Small intestine (tissue), 7 donors: ENCODE measurements around the gene BCO2. TPM values are rescaled to one million over a fixed set of nuclear protein-coding genes. Genes with fewer than 3 reads are reported as not detected.

Source experiments
- DNase-seq, 2 donors: peaks; one replicate each; pipeline versions ENCODE4 v3.0.0 to v3.0.0-alpha.2; 2013
- FAIRE-seq: peaks from 2 replicates; lab custom pipeline; 2012; peaks lifted over from hg19 to GRCh38; lab: Jason Lieb, UNC
- H3K27ac ChIP-seq, 3 donors: one replicate each; pipeline ENCODE4 v1.5.1; 2013; ENCODE audit warnings: low read length in 2 of 3, mild to moderate bottlenecking in 2 of 3, control low read depth in 1 of 3, inconsistent platforms in 1 of 3, low read depth in 1 of 3, moderate library complexity in 1 of 3
- H3K27me3 ChIP-seq, 3 donors: one replicate each; pipeline ENCODE4 v1.6.1; 2013; ENCODE audit warnings: low read length in 3 of 3, inconsistent platforms in 1 of 3; ENCODE audit not compliant: control insufficient read depth in 3 of 3, insufficient read depth in 3 of 3
- H3K36me3 ChIP-seq, 3 donors: one replicate each; pipeline ENCODE4 v1.6.1; 2013; ENCODE audit warnings: low read length in 3 of 3, inconsistent platforms in 1 of 3, low read depth in 1 of 3, mild to moderate bottlenecking in 1 of 3, moderate library complexity in 1 of 3; ENCODE audit not compliant: control insufficient read depth in 3 of 3, insufficient read depth in 2 of 3
- H3K4me1 ChIP-seq, 3 donors: one replicate each; pipeline ENCODE4 v1.6.1; 2013; ENCODE audit warnings: low read length in 2 of 3, inconsistent platforms in 1 of 3, low read depth in 1 of 3, mild to moderate bottlenecking in 1 of 3, moderate library complexity in 1 of 3; ENCODE audit not compliant: control insufficient read depth in 3 of 3, insufficient read depth in 2 of 3
- H3K4me3 ChIP-seq, 3 donors: one replicate each; pipeline ENCODE4 v1.5.1; 2013; ENCODE audit warnings: low read length in 3 of 3, control low read depth in 1 of 3, inconsistent platforms in 1 of 3, low read depth in 1 of 3, mild to moderate bottlenecking in 1 of 3, moderate library complexity in 1 of 3
- H3K9me3 ChIP-seq, 2 donors: one replicate each; pipeline ENCODE4 v1.6.1; 2013; ENCODE audit warnings: low read depth in 1 of 2, low read length in 1 of 2; ENCODE audit not compliant: control insufficient read depth in 2 of 2, insufficient read depth in 1 of 2
- WGBS, 3 donors: extraction: QIAGEN DNeasy Blood & Tissue Kit; methylation state at CpG; one replicate each; pipeline ENCODE4 v1.1.7; 2013; 5-methylcytosine and 5-hydroxymethylcytosine counted together
- polyA plus RNA-seq, 4 donors: library from polyadenylated mRNA; stranded (reverse) in 3 of 4; unstranded in 1 of 4; fragments of 200-250 nt in 3 of 4; fragments of 120-200 nt in 1 of 4; gene quantifications; one replicate each; pipeline versions ENCODE4 v1.2.1 to v1.2.3, GENCODE V29; 2013
- donor health status: healthy with polysubstance abuse.
- donor health status: control.
- donor health status: control.
- donor health status: Bipolar disorder and iron deficiency.
- donor health status: healthy.

The BCO2 gene
- polyA plus RNA-seq, 4 donors = 1.1 to 11.6 (median 7.6) TPM

GRCh38 chr11:112215621-112216020 is 40.3 kb downstream of the BCO2 start:
- no peak overlapping the region for H3K4me3 ChIP-seq
- peaks cover 0 to 2% (median 0%) of the 10 kb centered on the region in 3 donors for H3K4me1 ChIP-seq
- WGBS, 3 donors = 89 to 96% (median 90%) methylated on average over 6 of the region's 6 CpGs
- H3K9me3 ChIP-seq = no peaks in the 10 kb centered on the region
- no peak for FAIRE-seq
- no peaks in the 10 kb centered on the region for H3K36me3 ChIP-seq
- no peak overlapping the region for H3K27ac ChIP-seq
- no peaks in the 10 kb centered on the region for H3K27me3 ChIP-seq
- DNase-seq = no peak

GRCh38 chr11:112216561-112217105 is 41.3 kb downstream of the BCO2 start:
- 27 to 64% (median 35%) methylated on average over 1 of the region's 1 CpG for WGBS, 3 donors
- H3K4me1 ChIP-seq = peaks cover 0 to 2% (median 0%) of the 10 kb centered on the region in 3 donors

DNA sequence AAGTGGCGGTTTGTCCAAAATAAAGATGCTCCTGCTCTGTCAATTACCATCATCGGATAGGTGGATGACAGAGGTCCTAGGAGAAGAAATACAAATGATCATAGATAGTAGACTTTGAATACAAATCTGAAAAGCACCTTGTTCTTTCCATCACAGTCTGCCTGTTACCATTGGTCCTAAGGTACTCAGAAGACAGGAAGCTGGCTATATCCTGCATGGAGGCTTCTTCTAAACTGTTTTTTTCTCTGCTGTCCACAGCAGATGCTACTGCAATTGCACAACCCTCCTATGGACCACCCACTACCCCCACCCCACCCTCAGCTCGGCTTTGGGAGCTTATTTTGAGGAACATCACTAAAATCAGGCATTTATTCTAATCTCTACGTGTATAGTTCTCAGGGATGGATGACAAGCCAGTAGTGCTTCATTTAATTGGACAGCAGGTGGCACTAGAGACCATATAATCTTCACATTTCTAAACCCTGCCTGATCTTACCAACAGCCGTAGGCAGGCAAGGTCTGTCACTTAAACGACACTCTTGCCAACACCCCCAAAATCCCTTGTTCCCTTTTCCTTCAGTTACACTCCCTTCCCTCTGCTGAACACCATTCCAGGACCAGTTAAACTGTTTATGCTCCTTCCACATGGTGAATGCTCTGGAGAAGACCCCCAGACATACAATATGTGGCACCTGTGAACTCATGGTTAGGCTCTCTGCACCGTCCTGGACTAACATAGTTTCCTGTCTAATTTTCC is 44.3 kb downstream of the BCO2 start:
- Histone ChIP-seq H3K27ac (no peak overlapping the region), H3K4me3 (no peak overlapping the region), H3K4me1 (peaks cover 0 to 2% (median 0%) of the 10 kb centered on the region in 3 donors), H3K9me3 (no peaks in the 10 kb centered on the region), H3K27me3 (no peaks in the 10 kb centered on the region), H3K36me3 (no peaks in the 10 kb centered on the region)
- FAIRE-seq (no peak), DNase-seq (peak; percentile 79 to 86)
- WGBS, 3 donors = 33 to 36% (median 34%) methylated on average over 7 of the region's 7 CpGs

More at GRCh38 chr11:112216561-112217105, 41.3 kb downstream of the BCO2 start:
- H3K4me3 ChIP-seq = no peak overlapping the region
- H3K36me3 ChIP-seq = no peaks in the 10 kb centered on the region
- no peaks in the 10 kb centered on the region for H3K27me3 ChIP-seq
- FAIRE-seq (no peak), DNase-seq (peak in 1 of 2 donors; percentile 39)
- H3K9me3 ChIP-seq = no peaks in the 10 kb centered on the region
- H3K27ac ChIP-seq = no peak overlapping the region

DNA sequence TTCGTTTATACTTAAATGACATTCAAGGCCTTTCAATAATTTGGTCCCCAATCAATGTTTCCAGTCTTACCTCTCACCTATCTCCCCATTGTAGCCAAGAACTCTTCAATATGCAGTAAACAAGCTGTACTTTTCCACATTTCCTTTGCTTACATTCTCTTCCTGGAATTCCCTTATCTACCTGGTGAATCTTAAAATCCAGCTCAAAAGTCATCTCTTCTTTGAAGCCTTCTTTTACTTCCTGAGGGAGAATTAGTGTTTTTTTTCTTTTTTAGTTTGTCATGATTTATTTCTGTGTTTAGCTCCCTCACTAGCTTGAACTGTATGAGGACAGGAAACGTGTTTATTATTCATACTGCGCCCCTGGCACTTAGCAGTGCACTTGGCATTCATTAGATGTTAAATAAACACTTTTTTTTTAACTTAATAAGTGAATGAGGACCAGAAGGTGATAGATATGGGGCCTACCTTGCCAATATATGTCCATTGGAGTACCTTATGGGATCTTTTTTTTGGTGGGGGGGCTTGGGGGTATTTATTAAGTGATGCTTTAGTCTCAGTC is 46.0 kb downstream of the BCO2 start:
- Histone ChIP-seq H3K27ac (no peak overlapping the region), H3K36me3 (no peaks in the 10 kb centered on the region), H3K4me1 (peaks cover 0 to 2% (median 0%) of the 10 kb centered on the region in 3 donors), H3K9me3 (no peaks in the 10 kb centered on the region), H3K4me3 (no peak overlapping the region), H3K27me3 (no peaks in the 10 kb centered on the region)
- DNase-seq (no peak), FAIRE-seq (no peak)
- 40 to 50% (median 41%) methylated on average over 3 of the region's 3 CpGs for WGBS, 3 donors

GRCh38 chr11:112222303-112222702 is 47.0 kb downstream of the BCO2 start:
- DNase-seq (no peak), FAIRE-seq (no peak)
- H3K27me3 ChIP-seq = no peaks in the 10 kb centered on the region
- H3K9me3 ChIP-seq = no peaks in the 10 kb centered on the region
- H3K4me1 ChIP-seq = peaks cover under 1 to 4% (median 3%) of the 10 kb centered on the region in 3 donors
- no peak overlapping the region for H3K27ac ChIP-seq
- H3K4me3 ChIP-seq = no peak overlapping the region
- 66 to 93% (median 88%) methylated on average over 4 of the region's 4 CpGs for WGBS, 3 donors
- no peaks in the 10 kb centered on the region for H3K36me3 ChIP-seq

- FAIRE-seq (no peak), DNase-seq (no peak)
- H3K4me3 ChIP-seq = no peak overlapping the region
- H3K27me3 ChIP-seq = no peaks in the 10 kb centered on the region
- no peak overlapping the region for H3K27ac ChIP-seq
- 23 to 51% (median 41%) methylated on average over 1 of the region's 1 CpG for WGBS, 3 donors
- H3K4me1 ChIP-seq = peaks cover 4 to 9% (median 6%) of the 10 kb centered on the region in 3 donors
- no peaks in the 10 kb centered on the region for H3K36me3 ChIP-seq
- H3K9me3 ChIP-seq = no peaks in the 10 kb centered on the region
These were observed 47.8 kb downstream of the BCO2 start for GRCh38 chr11:112223121-112223520.

GRCh38 chr11:112223754-112224532 is 48.6 kb downstream of the BCO2 start:
- 86 to 89% (median 87%) methylated on average over 5 of the region's 5 CpGs for WGBS, 3 donors
- H3K27ac ChIP-seq = no peak overlapping the region
- DNase-seq (no peak), FAIRE-seq (no peak)
- peaks cover 0 to 1% (median 0%) of the 10 kb centered on the region in 3 donors for H3K36me3 ChIP-seq
- H3K4me1 ChIP-seq = peaks cover 4 to 9% (median 6%) of the 10 kb centered on the region in 3 donors
- no peaks in the 10 kb centered on the region for H3K27me3 ChIP-seq
- H3K4me3 ChIP-seq = no peak overlapping the region
- no peaks in the 10 kb centered on the region for H3K9me3 ChIP-seq

GRCh38 chr11:112225753-112226061 is 50.4 kb downstream of the BCO2 start:
- FAIRE-seq = no peak
- 15 to 34% (median 17%) methylated on average over 7 to 8 of the region's 8 CpGs for WGBS, 3 donors

More at GRCh38 chr11:112225753-112226061, 50.4 kb downstream of the BCO2 start:
- Histone ChIP-seq H3K27me3 (no peaks in the 10 kb centered on the region), H3K4me3 (peak overlapping the region; percentile 69 to 88 (median 79)), H3K36me3 (peaks cover 0 to 10% (median 3%) of the 10 kb centered on the region in 3 donors), H3K4me1 (peaks cover 4 to 9% (median 6%) of the 10 kb centered on the region in 3 donors), H3K27ac (peak overlapping the region; percentile 93 to 100 (median 95)), H3K9me3 (no peaks in the 10 kb centered on the region)
- peak in 1 of 2 donors; percentile 92 for DNase-seq
